AG04450 (cell line): ENCODE measurements around the gene OCSTAMP. TPM values are rescaled to one million over a fixed set of nuclear protein-coding genes. Genes with fewer than 3 reads are reported as not detected.

Experiments used
- CTCF ChIA-PET: fragments of 300-600, 350-600 bp; formaldehyde crosslinking; extraction: SDS; loops from one replicate; lab custom pipeline; 2022; ENCODE audit warnings: antibody characterized with exemption, inconsistent platforms; lab: Charles Lee
- POLR2A ChIA-PET: fragments of 350-600 bp; formaldehyde crosslinking; extraction: SDS; loops from one replicate; lab custom pipeline; 2021; ENCODE audit warnings: antibody characterized with exemption, inconsistent platforms; lab: Yijun Ruan, JAX
- DNase-seq: peaks from one replicate; pipeline ENCODE4 v3.0.0-alpha.2; 2011; ENCODE audit warnings: low read depth, low spot score
- H3K27ac ChIP-seq: one replicate; pipeline ENCODE4 v1.5.1; 2012; ENCODE audit warnings: low read depth, low read length, control low read depth
- H3K27me3 ChIP-seq: one replicate; pipeline ENCODE4 v1.6.0; 2012; ENCODE audit warnings: low read length; ENCODE audit not compliant: control insufficient read depth, insufficient read depth
- H3K4me3 ChIP-seq: 2 replicates; pipeline ENCODE4 v1.5.1; 2011; ENCODE audit warnings: mild to moderate bottlenecking, low read depth, low read length, control low read depth
- H3K9me3 ChIP-seq: 2 replicates; pipeline ENCODE4 v1.5.1; 2012; ENCODE audit warnings: low read length; ENCODE audit not compliant: control insufficient read depth, insufficient read depth
- CTCF ChIP-seq: IDR thresholded peaks from 2 replicates; pipeline ENCODE4 v1.5.1; 2011; ENCODE audit warnings: low read depth, low read length, control low read depth, inconsistent platforms
- polyA plus RNA-seq: library from polyadenylated mRNA; depleted of rRNA; stranded (reverse); fragments of >200 nt; gene quantifications from 2 replicates; pipeline ENCODE4 v1.2.3, GENCODE V29; 2011

OCSTAMP gene
- polyA plus RNA-seq, 1 experiment: not detected

DNA sequence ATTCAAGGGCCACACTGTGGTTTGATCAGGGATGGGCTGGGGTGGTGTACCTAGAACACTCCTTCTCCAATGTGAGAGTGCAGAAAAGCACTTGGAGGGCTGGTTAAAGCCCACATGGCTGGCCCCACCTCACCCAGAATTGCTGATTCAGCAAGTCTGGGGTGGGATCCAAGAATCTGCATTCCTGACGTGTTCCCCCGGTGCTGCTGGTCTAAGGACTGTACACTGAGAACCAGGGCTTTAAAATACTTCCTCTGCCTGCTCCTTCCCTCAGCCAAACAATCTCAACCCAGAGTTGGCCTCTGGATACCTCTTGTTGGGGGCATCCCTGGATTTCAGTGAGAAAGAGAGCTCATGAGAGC lies 13.4 kb upstream of the OCSTAMP start:
- ChIA-PET CTCF (interaction anchor here (1.1 kb wide), 1 partner anchor 138 kb away, joined by 3 read pairs; no protein-coding TSS in a partner anchor), POLR2A (no interaction called here)
- Histone ChIP-seq H3K4me3 (no peak overlapping the region), H3K27ac (no peak overlapping the region), H3K9me3 (no peaks in the 10 kb centered on the region), H3K27me3 (no peaks in the 10 kb centered on the region)
- no peak for DNase-seq
- no peak for TF ChIP-seq CTCF

DNA sequence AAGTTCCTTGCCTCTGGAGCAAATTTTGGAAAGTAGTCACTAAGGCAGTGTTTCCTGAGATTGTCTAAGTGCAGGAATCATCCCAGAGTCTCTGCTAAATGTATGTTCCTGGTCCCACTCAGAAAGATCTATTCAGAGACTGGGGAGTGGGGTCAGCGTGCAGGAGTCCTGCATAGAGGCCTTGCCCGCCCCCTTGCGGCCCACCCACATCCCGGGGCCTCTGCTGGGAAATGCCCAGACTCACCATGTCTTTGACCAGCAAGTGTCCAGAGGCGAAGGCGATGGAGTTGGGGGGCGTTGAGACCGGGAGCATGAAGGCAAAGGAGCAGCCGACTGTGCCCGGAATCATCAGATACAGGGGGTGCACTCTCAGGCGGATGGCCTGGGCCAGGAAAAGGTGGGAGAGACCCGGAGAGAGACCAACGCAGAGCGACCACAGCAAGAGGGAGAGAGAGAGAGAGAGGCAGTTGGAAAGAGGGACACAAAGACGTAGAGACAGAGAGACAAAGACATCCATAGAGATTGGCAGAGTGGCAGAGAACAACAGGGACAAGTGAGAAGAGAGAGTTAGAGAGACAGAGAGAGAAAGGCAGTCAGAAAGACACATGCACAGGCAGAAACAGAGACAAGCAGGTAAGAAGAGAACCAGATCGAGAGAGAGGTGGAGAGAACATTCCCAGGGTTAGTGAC lies 12.9 kb upstream of the OCSTAMP start:
- POLR2A ChIA-PET: no interaction called here
- TF ChIP-seq CTCF: no peak
- DNase-seq: no peak
- no peak overlapping the region for H3K4me3 ChIP-seq
- H3K27me3 ChIP-seq: no peaks in the 10 kb centered on the region
- no peak overlapping the region for H3K27ac ChIP-seq
- no peaks in the 10 kb centered on the region for H3K9me3 ChIP-seq
- CTCF ChIA-PET: interaction anchor here (0.7 to 2.1 kb wide), 6 partner anchors 10 to 53 kb away, joined by 3 to 20 read pairs (median 4); no protein-coding TSS in a partner anchor

GRCh38 chr20:46562373-46563169 lies 12.1 kb upstream of the OCSTAMP start:
- DNase-seq: no peak
- peak; percentile 83 for TF ChIP-seq CTCF
- ChIA-PET POLR2A (no interaction called here), CTCF (interaction anchor here (0.7 to 2.1 kb wide), 10 partner anchors 11 to 52 kb away, joined by 3 to 20 read pairs (median 4); no protein-coding TSS in a partner anchor)
- Histone ChIP-seq H3K4me3 (peak overlapping the region; percentile 41), H3K27ac (no peak overlapping the region), H3K27me3 (no peaks in the 10 kb centered on the region), H3K9me3 (no peaks in the 10 kb centered on the region)

GRCh38 chr20:46562009-46562372 lies 11.5 kb upstream of the OCSTAMP start:
- Histone ChIP-seq H3K4me3 (no peak overlapping the region), H3K27me3 (no peaks in the 10 kb centered on the region), H3K27ac (no peak overlapping the region), H3K9me3 (no peaks in the 10 kb centered on the region)
- no peak for TF ChIP-seq CTCF
- CTCF ChIA-PET: interaction anchor here (0.6 to 2.1 kb wide), 7 partner anchors 10 to 1163 kb away, joined by 3 to 20 read pairs (median 3); no protein-coding TSS in a partner anchor
- POLR2A ChIA-PET: no interaction called here
- no peak for DNase-seq
